ENCODE results near the gene TRPV4.

The TRPV4 gene

GRCh38 chr12:109818905-109819500, 14.2 kb downstream of the TRPV4 start:
- no peaks in the 10 kb centered on the region for H3K36me3 ChIP-seq (ENCODE audit: control insufficient read depth, insufficient read depth, low read length)
- no peak for DNase-seq (ENCODE audit: extremely low read depth, insufficient read length)
- H3K27me3 ChIP-seq (replicated peaks; ENCODE audit: control insufficient read depth, insufficient read depth, low read length), result peaks cover 2% of the 10 kb centered on the region; the same call in 1 of the 2 replicates
- H3K4me3 ChIP-seq (replicated peaks; ENCODE audit: low read depth, low read length), result no peak overlapping the region
- no peak for TF ChIP-seq CTCF (IDR thresholded peaks at IDR 0.05; ENCODE audit: insufficient read depth, low read length, poor library complexity, severe bottlenecking)

DNA sequence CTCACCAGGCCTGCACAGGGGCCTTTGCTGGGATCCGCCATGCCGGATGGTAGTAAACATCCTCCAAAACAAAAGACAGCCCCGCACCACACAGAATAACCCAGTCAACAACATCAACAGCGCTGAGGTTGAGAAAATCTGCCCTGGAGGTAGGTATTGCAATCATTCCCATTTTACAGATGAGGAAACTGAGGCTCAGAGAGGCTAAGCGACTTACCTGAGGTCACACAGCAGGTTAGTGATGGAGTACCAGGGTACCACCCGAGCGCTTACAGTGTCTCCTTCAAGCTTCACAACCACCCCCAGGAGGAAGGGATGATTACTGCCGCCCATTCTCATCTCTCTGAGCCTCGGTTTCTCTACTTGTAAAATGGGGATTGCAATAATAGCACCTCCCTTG, 14.9 kb downstream of the TRPV4 start:
- Histone ChIP-seq H3K4me3 (replicated peaks; ENCODE audit: low read depth, low read length) (no peak overlapping the region), H3K36me3 (ENCODE audit: control insufficient read depth, insufficient read depth, low read length) (no peaks in the 10 kb centered on the region), H3K27me3 (replicated peaks; ENCODE audit: control insufficient read depth, insufficient read depth, low read length) (peaks cover 2% of the 10 kb centered on the region; the same call in 1 of the 2 replicates)
- TF ChIP-seq CTCF (IDR thresholded peaks at IDR 0.05; ENCODE audit: insufficient read depth, low read length, poor library complexity, severe bottlenecking), result no peak
- DNase-seq (ENCODE audit: extremely low read depth, insufficient read length), result no peak

DNA sequence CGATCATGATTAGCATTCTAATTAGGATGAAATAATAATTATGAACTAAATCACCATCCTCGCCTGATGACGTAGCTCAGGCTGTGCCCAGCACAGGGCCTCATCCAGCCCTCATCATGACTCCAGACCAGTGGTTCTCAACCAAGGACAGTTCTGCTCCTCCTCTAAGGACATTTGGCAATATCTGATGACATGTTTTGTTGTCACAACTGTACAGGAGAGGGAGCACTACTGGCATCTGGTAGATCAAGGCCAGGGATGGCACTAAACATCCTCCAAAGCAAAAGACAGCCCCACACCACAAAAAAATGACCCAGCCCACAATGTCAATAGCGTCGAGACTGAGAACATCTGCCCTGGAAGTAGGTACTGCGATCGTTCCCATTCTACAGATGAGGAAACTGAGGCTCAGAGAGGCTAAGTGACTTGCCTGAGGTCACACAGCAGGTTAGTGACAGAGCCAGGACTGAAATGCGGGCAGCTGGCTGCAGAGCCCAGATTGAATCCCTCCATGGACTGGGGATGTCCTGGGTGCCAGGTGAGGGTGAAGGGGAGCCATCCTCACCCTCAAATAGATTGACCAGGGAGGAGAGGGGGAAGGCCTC, 15.5 kb downstream of the TRPV4 start:
- Histone ChIP-seq H3K4me3 (replicated peaks; ENCODE audit: low read depth, low read length) (no peak overlapping the region), H3K36me3 (ENCODE audit: control insufficient read depth, insufficient read depth, low read length) (no peaks in the 10 kb centered on the region), H3K27me3 (replicated peaks; ENCODE audit: control insufficient read depth, insufficient read depth, low read length) (peaks cover 2% of the 10 kb centered on the region; the same call in 1 of the 2 replicates)
- no peak for DNase-seq (ENCODE audit: extremely low read depth, insufficient read length)
- no peak for TF ChIP-seq CTCF (IDR thresholded peaks at IDR 0.05; ENCODE audit: insufficient read depth, low read length, poor library complexity, severe bottlenecking)

GRCh38 chr12:109816870-109817269, 16.3 kb downstream of the TRPV4 start:
- no peak overlapping the region for H3K4me3 ChIP-seq (replicated peaks; ENCODE audit: low read depth, low read length)
- no peak for TF ChIP-seq CTCF (IDR thresholded peaks at IDR 0.05; ENCODE audit: insufficient read depth, low read length, poor library complexity, severe bottlenecking)
- no peaks in the 10 kb centered on the region for H3K36me3 ChIP-seq (ENCODE audit: control insufficient read depth, insufficient read depth, low read length)
- DNase-seq (ENCODE audit: extremely low read depth, insufficient read length), result no peak
- H3K27me3 ChIP-seq (replicated peaks; ENCODE audit: control insufficient read depth, insufficient read depth, low read length), result peaks cover 2% of the 10 kb centered on the region; the same call in 1 of the 2 replicates

- no peaks in the 10 kb centered on the region for H3K36me3 ChIP-seq (ENCODE audit: control insufficient read depth, insufficient read depth, low read length)
- TF ChIP-seq CTCF (IDR thresholded peaks at IDR 0.05; ENCODE audit: insufficient read depth, low read length, poor library complexity, severe bottlenecking), result no peak
- DNase-seq (ENCODE audit: extremely low read depth, insufficient read length), result no peak
- H3K4me3 ChIP-seq (replicated peaks; ENCODE audit: low read depth, low read length), result no peak overlapping the region
- H3K27me3 ChIP-seq (replicated peaks; ENCODE audit: control insufficient read depth, insufficient read depth, low read length), result peaks cover 2% of the 10 kb centered on the region; the same call in 1 of the 2 replicates
Measured at GRCh38 chr12:109815757-109816617, 17.2 kb downstream of the TRPV4 start.

Measured in GM06990 (cell line).